HG03139 (cell line): ENCODE data around the gene CTNNA2.
"Not testable (repeated sequence)": the region's sequence is repeated elsewhere in the genome, so short reads cannot be mapped to it uniquely, and the experiment has no call there.

Source experiments
- ATAC-seq: cut with Tn5 transposase; IDR thresholded peaks from one replicate; pipeline ENCODE4 v1.9.1; 2021; ENCODE audit not compliant: unreplicated experiment

Gene CTNNA2

DNA sequence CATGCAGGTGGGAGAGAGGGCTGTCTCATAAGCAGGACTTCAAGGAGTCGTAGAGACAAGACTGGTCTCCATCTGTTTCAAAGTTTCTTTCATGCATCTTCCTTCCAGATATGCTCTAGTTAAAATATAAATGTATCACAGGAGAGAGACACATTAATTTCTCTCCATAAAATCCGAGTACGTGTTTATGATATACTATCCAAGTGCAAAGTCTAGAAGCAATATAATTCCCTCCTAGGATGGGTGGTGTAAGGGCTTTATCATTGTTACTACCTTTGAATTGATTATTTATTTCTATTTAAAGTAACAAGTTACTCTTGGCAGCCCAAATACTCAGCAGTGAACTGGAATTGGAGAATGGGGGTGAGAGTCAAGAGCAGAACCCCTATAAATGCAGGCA is 619.4 kb downstream of the CTNNA2 start:
- ATAC-seq = no peak

- no peak for ATAC-seq
Observed at GRCh38 chr2:80135001-80135400, 622.1 kb downstream of the CTNNA2 start.

DNA sequence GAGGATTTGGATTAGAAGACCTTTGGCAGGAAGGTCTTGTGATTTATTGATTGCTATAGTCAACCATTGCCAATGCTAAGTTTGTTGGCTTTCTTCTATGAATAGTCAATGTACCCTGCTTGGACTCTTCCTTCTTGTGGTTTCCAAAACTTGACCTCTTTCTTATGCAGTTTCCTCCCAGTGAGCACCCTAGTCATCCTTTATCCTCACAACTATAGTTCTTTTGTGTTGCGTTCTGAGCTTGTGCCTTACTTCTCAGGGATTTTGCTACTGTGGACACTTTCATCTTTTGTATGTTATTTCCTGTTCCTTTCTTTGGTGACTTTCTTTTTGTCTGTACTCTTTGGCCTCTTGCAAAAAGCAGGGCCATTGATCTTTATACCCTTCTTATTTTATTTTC is 623.5 kb downstream of the CTNNA2 start:
- no peak for ATAC-seq

- ATAC-seq = no peak
Observed at GRCh38 chr2:80139001-80139400, 626.1 kb downstream of the CTNNA2 start.

DNA sequence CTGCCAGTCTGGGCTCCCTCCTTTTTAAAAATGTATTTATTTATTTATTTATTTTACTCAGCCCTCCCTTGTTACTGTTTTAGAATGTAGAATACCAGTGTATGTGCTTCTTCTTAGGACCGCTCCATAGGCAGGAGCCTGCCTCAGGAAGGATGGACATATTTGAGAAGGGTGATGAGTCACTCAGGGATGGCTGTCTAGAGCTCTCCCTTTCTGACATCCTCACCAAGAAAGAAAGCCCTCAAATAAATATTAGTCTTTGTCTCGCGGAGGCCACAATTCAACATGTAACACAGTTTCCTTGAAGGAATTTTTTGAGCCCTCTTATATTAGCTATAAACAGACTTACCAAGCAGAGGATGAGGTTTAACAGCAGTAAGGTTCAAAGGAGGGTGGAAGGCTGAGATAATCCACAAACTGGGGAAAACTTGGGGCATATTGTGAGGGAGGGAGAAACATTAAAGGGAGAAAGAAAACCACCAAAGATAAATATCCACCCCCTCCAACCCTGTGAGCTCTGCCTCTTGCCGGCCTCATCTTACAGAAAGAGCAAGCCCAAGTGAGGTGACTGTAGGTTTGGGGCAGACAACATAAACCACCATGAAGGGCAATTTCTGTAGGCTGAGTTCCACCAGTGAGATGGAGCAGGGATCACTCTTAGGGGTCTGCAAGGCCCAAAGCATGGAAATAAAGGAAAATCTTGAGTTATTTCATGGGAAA is 628.3 kb downstream of the CTNNA2 start:
- ATAC-seq = no peak

DNA sequence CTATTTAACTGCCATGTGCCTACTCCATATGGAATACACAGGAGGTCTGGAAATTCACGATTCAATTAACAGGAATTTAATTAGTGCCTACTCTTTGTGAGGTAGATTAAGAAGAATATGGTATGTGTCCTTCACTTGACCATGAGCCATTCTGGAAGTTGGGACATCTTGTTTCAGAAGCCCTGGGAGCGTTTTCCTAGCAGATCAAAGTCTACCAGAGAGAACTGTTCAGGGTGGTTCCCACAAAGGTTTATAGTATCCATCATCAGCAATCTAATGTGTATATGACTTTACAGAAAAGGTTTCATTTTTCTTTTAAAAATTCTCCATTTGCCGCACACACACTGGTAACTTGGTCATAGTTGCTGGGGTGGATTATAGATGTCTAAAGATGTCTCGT is 632.6 kb downstream of the CTNNA2 start:
- ATAC-seq = no peak

- ATAC-seq = not testable (repeated sequence)
Observed at GRCh38 chr2:80146757-80147156, 633.9 kb downstream of the CTNNA2 start.

- no peak for ATAC-seq
Observed at GRCh38 chr2:80147690-80148089, 634.8 kb downstream of the CTNNA2 start.

- no peak for ATAC-seq
Observed at GRCh38 chr2:80148906-80149305, 636.1 kb downstream of the CTNNA2 start.

- ATAC-seq = no peak
Observed at GRCh38 chr2:80149991-80150390, 637.1 kb downstream of the CTNNA2 start.

GRCh38 chr2:80151248-80151647 is 638.4 kb downstream of the CTNNA2 start:
- no peak for ATAC-seq

- ATAC-seq = no peak
Observed at GRCh38 chr2:80151651-80152050, 638.8 kb downstream of the CTNNA2 start.

DNA sequence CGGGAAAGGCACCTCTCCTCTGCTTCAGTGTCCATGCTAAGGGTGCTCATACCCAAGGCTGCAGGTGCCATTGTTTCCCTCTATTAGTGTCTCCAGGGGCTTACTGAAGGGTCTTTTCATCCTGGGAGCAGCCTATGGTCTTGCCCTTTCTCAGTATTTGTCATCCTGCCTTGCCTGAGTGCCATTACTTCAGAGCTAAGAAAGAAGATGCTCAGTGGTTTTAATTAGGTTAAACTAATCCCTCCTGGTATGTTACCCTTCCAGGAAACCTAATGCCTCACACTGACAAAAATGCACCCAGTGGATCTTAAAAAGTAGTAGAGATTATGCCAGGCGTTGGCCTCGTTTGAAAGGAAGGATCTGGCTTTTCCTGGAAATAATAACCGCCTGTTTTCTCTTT is 640.3 kb downstream of the CTNNA2 start:
- ATAC-seq = no peak

DNA sequence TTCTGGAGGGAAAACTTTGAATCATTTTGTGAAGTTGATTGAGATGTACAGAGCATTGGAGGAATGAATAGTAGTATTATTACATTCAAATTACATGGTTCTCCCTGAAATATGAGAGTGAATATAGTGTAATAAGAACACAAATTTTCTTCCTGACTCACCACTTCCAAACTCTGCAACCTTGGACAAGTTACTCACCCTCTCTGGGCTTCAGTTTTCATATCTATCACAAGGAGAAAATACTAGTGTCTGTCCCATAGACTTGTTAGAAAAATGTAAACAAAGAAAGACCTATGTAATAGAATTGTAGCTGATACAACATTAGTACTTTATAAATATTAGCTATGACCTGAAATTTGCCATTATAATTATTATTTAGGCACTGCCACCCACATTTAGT is 640.9 kb downstream of the CTNNA2 start:
- no peak for ATAC-seq

GRCh38 chr2:80154231-80154915 is 641.5 kb downstream of the CTNNA2 start:
- ATAC-seq = no peak

GRCh38 chr2:80164375-80164774 is 651.5 kb downstream of the CTNNA2 start:
- ATAC-seq = no peak

DNA sequence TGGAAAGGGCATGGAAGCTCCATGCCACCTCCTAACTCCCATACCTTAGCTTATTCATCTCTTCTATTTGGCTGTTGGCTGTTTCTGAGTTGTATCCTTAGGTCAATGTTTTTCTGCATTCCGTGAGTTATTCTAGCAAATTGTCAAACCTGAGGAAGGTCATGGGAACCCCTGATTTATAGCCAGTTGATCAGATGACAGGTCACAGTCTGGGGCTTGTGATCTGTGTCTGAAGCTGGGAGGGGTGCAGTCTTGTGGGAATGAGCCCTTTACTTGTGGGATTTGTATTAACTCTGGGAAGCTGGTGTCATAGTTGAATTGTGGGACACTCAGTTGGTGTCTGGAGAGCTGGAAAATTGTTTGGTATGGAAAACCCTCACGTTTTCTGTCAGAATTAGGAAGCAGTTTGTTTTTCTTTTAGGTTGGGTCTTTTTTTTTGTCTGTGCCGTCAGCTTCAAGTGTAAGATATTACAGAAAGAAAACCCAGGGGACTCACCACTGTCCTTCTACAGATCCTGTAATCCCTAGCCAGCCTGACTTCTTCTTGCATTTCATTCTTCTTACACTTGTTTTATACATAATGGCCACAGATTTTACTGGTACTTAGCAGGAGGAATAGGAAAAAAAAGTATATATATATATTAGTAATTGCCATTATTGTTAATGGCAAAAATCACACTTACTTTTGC is 653.8 kb downstream of the CTNNA2 start:
- no peak for ATAC-seq

DNA sequence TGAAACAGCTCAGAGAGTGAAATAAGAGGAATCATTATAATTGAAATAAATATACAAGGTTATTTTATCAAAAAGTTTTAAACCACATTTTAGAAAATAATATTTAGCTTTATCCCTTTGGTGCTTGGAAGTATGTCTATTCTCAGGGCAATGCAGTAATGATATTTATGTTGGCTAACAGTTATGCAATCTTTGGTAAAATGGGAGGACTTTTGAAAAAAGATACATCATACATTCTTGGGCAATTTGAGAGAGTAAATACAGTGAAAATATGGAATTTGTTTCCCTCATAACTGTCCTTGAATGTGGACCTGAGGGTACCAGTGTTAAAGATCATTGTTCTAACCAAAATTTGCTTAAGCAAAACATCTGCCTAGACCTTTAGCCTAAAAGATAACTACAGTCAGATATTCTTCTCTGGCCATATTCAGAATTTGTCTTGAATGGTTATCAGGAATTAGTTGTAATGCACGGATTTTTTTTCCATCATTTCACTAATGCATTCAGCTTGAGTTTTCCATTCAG is 654.5 kb downstream of the CTNNA2 start:
- no peak for ATAC-seq

DNA sequence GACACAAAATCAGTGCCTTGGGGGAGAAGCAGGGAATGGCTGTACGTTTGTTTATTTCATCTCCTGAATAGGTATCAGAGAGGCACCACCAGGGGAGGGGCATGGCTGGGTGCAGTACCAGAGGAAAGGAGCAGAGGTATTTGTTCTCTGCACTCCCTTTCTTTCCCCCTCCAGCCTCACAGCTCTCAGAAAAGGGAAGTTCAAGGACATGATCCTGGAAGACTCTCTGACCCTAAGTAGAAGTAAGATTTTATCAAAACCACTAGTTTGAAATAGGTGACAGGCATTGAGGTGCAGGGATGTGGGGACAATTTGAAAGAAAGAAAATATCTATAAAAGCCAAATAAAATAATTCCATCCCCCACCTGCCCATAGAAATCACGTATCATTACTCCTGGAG is 655.2 kb downstream of the CTNNA2 start:
- ATAC-seq = no peak

- no peak for ATAC-seq
Observed at GRCh38 chr2:80168801-80169200, 656.0 kb downstream of the CTNNA2 start.

DNA sequence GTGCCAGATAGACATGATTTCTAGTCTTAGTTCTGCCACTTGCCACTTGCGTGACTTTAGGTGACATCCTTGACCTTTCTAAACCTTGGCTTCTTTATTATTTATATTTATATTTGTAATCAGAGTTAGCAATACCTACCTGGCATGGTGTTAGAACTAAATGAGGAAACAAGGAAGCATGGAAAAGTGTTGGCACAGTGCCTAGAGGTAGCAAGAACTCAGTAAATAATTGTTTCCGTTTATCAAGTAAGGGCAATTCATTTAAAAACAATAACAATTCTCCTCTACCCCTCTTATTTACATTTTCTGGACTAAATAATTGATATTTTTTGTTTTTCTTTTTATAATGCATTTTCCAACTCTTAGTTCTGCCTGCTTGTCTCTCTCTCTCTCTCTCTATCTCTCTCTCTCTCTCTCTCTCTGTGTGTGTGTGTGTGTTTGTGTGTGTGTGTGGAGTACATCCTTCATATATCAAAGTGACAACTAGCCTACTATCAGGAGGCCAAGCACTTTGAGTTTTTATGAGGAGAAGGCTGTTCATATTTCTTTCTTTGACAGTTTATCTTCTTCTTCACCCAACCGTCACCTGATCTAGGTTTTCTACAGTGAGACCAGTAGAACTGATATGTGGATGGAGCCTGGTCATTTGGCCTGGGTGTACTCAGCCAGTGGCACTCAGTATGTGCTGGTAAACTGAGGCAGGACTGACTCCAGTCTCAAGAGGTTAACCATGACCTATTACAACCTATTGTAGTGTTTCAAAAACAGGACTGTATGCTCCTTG is 657.2 kb downstream of the CTNNA2 start:
- no peak for ATAC-seq
